K562 (cell line): Measurements from ENCODE around the gene LRRIQ4. TPM values are rescaled to one million over a fixed set of nuclear protein-coding genes. Genes with fewer than 3 reads are reported as not detected.

Source experiments
- C11orf30 ChIP-seq: fragments of 450-650 bp; IDR thresholded peaks from 2 replicates; pipeline ENCODE4 v1.6.1; 2016; ENCODE audit warnings: low read depth, mild to moderate bottlenecking
- GABPB2 ChIP-seq: fragments of 250-450 bp; sonication (Bioruptor Pico); conservative IDR thresholded peaks from 2 replicates; pipeline ENCODE4 v1.5.1; 2021; ENCODE audit warnings: mild to moderate bottlenecking
- KDM2B ChIP-seq: fragments of 250-450 bp; sonication (Bioruptor Pico); IDR thresholded peaks from 2 replicates; pipeline ENCODE4 v1.8.0; 2021; ENCODE audit warnings: mild to moderate bottlenecking, moderate library complexity
- NCOA2 ChIP-seq, 2 experiments: fragments of 450-650 bp; IDR thresholded peaks; 2 replicates each; pipeline ENCODE4 v1.6.1; 2018; ENCODE audit warnings: mild to moderate bottlenecking in 2 of 2, moderate library complexity in 1 of 2; ENCODE audit not compliant: partially characterized antibody in 2 of 2
- PTRF ChIP-seq: fragments of 450-650 bp; IDR thresholded peaks from 2 replicates; pipeline ENCODE4 v1.6.1; 2016; ENCODE audit warnings: mild to moderate bottlenecking, missing genetic modification characterization, missing compliant biosample characterization
- PTTG1 ChIP-seq: fragments of 450-650 bp; IDR thresholded peaks from 2 replicates; pipeline ENCODE4 v1.6.1; 2016; ENCODE audit warnings: low read depth, mild to moderate bottlenecking, missing genetic modification characterization, missing compliant biosample characterization
- RUNX1 ChIP-seq: sonication (generic); IDR thresholded peaks from 2 replicates; pipeline ENCODE4 v1.6.1; 2016; ENCODE audit warnings: antibody characterized with exemption, low read depth
- SAP30 ChIP-seq: fragments of 200-600 bp; sonication (generic); IDR thresholded peaks from 2 replicates; pipeline ENCODE4 v1.6.1; 2012; ENCODE audit warnings: borderline replicate concordance, low read depth, mild to moderate bottlenecking, moderate library complexity, low read length, control low read depth, inconsistent platforms; ENCODE audit not compliant: insufficient read depth, poor library complexity, severe bottlenecking
- SREBF1 ChIP-seq: fragments of 150-350 bp; IDR thresholded peaks from 2 replicates; pipeline ENCODE4 v1.6.1; 2014; ENCODE audit warnings: antibody characterized with exemption, low read depth, low read length, borderline replicate concordance
- SRSF9 ChIP-seq: fragments of 200-400 bp; formaldehyde crosslinking; IDR thresholded peaks from 2 replicates; pipeline ENCODE4 v1.6.1; 2017; ENCODE audit warnings: low read depth, low read length, borderline replicate concordance
- ZKSCAN3 ChIP-seq: fragments of 250-450 bp; sonication (Bioruptor Pico); IDR thresholded peaks from 2 replicates; pipeline ENCODE4 v1.4.0; 2020
- ZNF121 ChIP-seq: sonication (generic); formaldehyde crosslinking; conservative IDR thresholded peaks from 2 replicates; pipeline ENCODE4 v1.8.0; 2022; ENCODE audit warnings: missing genetic modification reagents
- polyA plus RNA-seq, 8 experiments: library from polyadenylated mRNA; depleted of rRNA in 4 of 8; stranded (reverse) in 5 of 8; unstranded in 3 of 8; fragments of >200 nt; fragmentation: Nextera tagmentation in 2 of 8; fragmentation: Illumina TruSeq in 1 of 8; extraction: Ambion mirVana in 2 of 8; extraction: Trizol in 1 of 8; gene quantifications; 2 replicates each; pipeline versions ENCODE4 v1.2.1 to v1.2.3, GENCODE V29; 2011 to 2014; ENCODE audit warnings: inconsistent platforms in 1 of 8, missing spikeins in 1 of 8
- total RNA-seq, 7 experiments: library from RNA; depleted of rRNA in 6 of 7; stranded (reverse); fragments of >200 nt in 6 of 7; fragmentation: Illumina TruSeq in 2 of 7; extraction: Trizol in 2 of 7; gene quantifications; 2 replicates each; pipeline versions ENCODE4 v1.2.1 to v1.2.3, GENCODE V29; 2011 to 2021; ENCODE audit warnings: low replicate concordance in 1 of 7
- TF ChIP-seq, protein P1 (sequence below): fragments of 250-450 bp; sonication (Bioruptor Pico); IDR thresholded peaks from 2 replicates; pipeline ENCODE4 v1.5.0; 2020; ENCODE audit warnings: mild to moderate bottlenecking, borderline replicate concordance
- TF ChIP-seq, protein P2 (sequence below): fragments of 450-650 bp; IDR thresholded peaks from 2 replicates; pipeline ENCODE4 v1.7.1; 2018; ENCODE audit warnings: mild to moderate bottlenecking, low read depth; ENCODE audit not compliant: partially characterized antibody
- TF ChIP-seq, protein P3 (sequence below): fragments of 250-450 bp; sonication (Bioruptor Pico); IDR thresholded peaks from 2 replicates; pipeline ENCODE4 v1.5.0; 2021

LRRIQ4 gene
- total and polyA plus RNA-seq, 9 of the 15 experiments (the other 6 are each of a cell fraction or from before 2014, with no cell fraction given): not detected

- no peak for TF ChIP-seq ZKSCAN3 (CRISPR knock-in tag)
- no peak for TF ChIP-seq RUNX1
- TF ChIP-seq SRSF9: no peak
- TF ChIP-seq NCOA2 (IDR thresholded peaks at IDR 0.05; ENCODE audit: partially characterized antibody in 2 of 2): no peak
- TF ChIP-seq, protein P1, sequence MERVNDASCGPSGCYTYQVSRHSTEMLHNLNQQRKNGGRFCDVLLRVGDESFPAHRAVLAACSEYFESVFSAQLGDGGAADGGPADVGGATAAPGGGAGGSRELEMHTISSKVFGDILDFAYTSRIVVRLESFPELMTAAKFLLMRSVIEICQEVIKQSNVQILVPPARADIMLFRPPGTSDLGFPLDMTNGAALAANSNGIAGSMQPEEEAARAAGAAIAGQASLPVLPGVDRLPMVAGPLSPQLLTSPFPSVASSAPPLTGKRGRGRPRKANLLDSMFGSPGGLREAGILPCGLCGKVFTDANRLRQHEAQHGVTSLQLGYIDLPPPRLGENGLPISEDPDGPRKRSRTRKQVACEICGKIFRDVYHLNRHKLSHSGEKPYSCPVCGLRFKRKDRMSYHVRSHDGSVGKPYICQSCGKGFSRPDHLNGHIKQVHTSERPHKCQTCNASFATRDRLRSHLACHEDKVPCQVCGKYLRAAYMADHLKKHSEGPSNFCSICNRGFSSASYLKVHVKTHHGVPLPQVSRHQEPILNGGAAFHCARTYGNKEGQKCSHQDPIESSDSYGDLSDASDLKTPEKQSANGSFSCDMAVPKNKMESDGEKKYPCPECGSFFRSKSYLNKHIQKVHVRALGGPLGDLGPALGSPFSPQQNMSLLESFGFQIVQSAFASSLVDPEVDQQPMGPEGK: peak; percentile 59; the same call in 1 of the 2 replicates
- TF ChIP-seq SAP30: no peak
- TF ChIP-seq KDM2B (CRISPR knock-in tag): no peak
- TF ChIP-seq ZNF121 (CRISPR knock-in tag): no peak
- TF ChIP-seq, protein P2, sequence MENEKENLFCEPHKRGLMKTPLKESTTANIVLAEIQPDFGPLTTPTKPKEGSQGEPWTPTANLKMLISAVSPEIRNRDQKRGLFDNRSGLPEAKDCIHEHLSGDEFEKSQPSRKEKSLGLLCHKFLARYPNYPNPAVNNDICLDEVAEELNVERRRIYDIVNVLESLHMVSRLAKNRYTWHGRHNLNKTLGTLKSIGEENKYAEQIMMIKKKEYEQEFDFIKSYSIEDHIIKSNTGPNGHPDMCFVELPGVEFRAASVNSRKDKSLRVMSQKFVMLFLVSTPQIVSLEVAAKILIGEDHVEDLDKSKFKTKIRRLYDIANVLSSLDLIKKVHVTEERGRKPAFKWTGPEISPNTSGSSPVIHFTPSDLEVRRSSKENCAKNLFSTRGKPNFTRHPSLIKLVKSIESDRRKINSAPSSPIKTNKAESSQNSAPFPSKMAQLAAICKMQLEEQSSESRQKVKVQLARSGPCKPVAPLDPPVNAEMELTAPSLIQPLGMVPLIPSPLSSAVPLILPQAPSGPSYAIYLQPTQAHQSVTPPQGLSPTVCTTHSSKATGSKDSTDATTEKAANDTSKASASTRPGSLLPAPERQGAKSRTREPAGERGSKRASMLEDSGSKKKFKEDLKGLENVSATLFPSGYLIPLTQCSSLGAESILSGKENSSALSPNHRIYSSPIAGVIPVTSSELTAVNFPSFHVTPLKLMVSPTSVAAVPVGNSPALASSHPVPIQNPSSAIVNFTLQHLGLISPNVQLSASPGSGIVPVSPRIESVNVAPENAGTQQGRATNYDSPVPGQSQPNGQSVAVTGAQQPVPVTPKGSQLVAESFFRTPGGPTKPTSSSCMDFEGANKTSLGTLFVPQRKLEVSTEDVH: peak; percentile 55
- TF ChIP-seq C11orf30: no peak
- TF ChIP-seq, protein P3, sequence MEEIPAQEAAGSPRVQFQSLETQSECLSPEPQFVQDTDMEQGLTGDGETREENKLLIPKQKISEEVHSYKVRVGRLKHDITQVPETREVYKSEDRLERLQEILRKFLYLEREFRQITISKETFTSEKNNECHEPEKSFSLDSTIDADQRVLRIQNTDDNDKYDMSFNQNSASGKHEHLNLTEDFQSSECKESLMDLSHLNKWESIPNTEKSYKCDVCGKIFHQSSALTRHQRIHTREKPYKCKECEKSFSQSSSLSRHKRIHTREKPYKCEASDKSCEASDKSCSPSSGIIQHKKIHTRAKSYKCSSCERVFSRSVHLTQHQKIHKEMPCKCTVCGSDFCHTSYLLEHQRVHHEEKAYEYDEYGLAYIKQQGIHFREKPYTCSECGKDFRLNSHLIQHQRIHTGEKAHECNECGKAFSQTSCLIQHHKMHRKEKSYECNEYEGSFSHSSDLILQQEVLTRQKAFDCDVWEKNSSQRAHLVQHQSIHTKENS: no peak
- no peak for TF ChIP-seq PTRF
- no peak for TF ChIP-seq GABPB2 (CRISPR knock-in tag)
- TF ChIP-seq PTTG1 (tag): no peak
- TF ChIP-seq SREBF1: no peak
These were observed 47.6 kb upstream of the LRRIQ4 start, which contains the start of gene TERC (continued) for GRCh38 chr3:169764882-169765612.
